ENCODE data around the gene RRBP1. TPM values are rescaled to one million over a fixed set of nuclear protein-coding genes. Genes with fewer than 3 reads are reported as not detected.

RRBP1 gene
- total RNA-seq, 2 donors from 2014 or later: 191 to 212 TPM

DNA sequence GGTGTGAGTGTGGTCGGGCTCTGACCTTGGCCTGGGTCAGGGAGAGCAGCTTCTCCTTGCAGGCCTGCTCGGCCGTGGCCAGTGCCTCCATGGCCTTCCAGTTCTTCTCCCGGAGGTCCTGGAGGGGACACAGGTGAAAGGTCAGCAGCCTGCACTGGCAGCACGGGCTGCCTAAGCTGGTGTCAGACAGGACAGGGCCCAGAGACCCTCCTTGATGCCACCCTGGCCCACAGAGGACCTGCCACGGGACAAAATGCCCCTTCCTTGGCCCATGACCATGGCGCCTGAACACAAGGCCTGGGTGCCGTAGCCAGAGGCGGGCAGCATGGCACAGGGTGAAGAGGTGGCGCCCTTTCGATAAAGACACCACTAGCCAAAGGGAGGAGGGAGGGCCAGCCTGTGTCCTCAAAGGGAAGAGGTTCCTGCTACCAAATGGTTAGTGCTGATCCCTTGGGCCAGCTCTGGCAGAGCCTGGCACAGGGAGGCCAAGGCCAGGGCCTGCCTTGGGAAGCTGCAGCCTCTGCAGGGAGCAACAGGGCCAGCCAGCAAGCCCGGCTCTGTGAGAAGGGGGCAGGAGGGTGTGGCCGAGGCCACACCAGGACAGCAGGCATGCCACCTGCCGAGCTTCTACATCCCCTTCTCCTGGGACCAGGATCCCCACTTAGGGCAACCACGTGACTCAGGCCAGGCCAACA is 57.3 kb downstream of the RRBP1 start:
- Mint-ChIP-seq H3K27ac (no peak overlapping the region), H3K9me3 (no peaks in the 10 kb centered on the region), H3K4me3 (no peak overlapping the region), H3K4me1 (no peaks in the 10 kb centered on the region), H3K27me3 (ENCODE audit: insufficient read depth) (no peaks in the 10 kb centered on the region), H3K36me3 (ENCODE audit: low read depth) (peaks cover 63% of the 10 kb centered on the region)
- H3K4me1 ChIP-seq (ENCODE audit: control insufficient read depth, insufficient read depth, low read length): no peaks in the 10 kb centered on the region
- DNase-seq: no peak
- no peak overlapping the region for H3K9ac ChIP-seq (ENCODE audit: extremely low read depth, low read length, poor library complexity, severe bottlenecking)
- no peak overlapping the region for H3K27ac ChIP-seq (ENCODE audit: low read depth, low read length)
- no peaks in the 10 kb centered on the region for H3K27me3 ChIP-seq (ENCODE audit: control insufficient read depth, insufficient read depth, low read length, poor library complexity, severe bottlenecking)
- H3K9me3 ChIP-seq (ENCODE audit: control insufficient read depth, low read length): no peaks in the 10 kb centered on the region
- no peak for TF ChIP-seq CTCF (conservative IDR thresholded peaks at IDR 0.05)
- peaks cover 94% of the 10 kb centered on the region for H3K36me3 ChIP-seq (ENCODE audit: control insufficient read depth, insufficient read depth, low read length)
- WGBS, 2 experiments (ENCODE audit: insufficient coverage in 1 of 2, insufficient read length in 1 of 2): 91 to 92% methylated on average over 9 to 15 of the region's 15 CpGs
- no peak overlapping the region for H3K4me3 ChIP-seq (ENCODE audit: low read length)

GRCh38 chr20:17624070-17624469 is 58.0 kb downstream of the RRBP1 start:
- H3K9me3 ChIP-seq (ENCODE audit: control insufficient read depth, low read length): no peaks in the 10 kb centered on the region
- Mint-ChIP-seq H3K27ac (no peak overlapping the region), H3K4me3 (no peak overlapping the region), H3K9me3 (no peaks in the 10 kb centered on the region), H3K4me1 (no peaks in the 10 kb centered on the region), H3K36me3 (ENCODE audit: low read depth) (peaks cover 69% of the 10 kb centered on the region), H3K27me3 (ENCODE audit: insufficient read depth) (no peaks in the 10 kb centered on the region)
- H3K27ac ChIP-seq (ENCODE audit: low read depth, low read length): no peak overlapping the region
- H3K27me3 ChIP-seq (ENCODE audit: control insufficient read depth, insufficient read depth, low read length, poor library complexity, severe bottlenecking): no peaks in the 10 kb centered on the region
- H3K4me3 ChIP-seq (ENCODE audit: low read length): no peak overlapping the region
- H3K36me3 ChIP-seq (ENCODE audit: control insufficient read depth, insufficient read depth, low read length): peaks cover 92% of the 10 kb centered on the region
- H3K9ac ChIP-seq (ENCODE audit: extremely low read depth, low read length, poor library complexity, severe bottlenecking): no peak overlapping the region
- WGBS, 2 experiments (ENCODE audit: insufficient coverage in 1 of 2, insufficient read length in 1 of 2): 95 to 97% methylated on average over 8 to 12 of the region's 12 CpGs
- no peaks in the 10 kb centered on the region for H3K4me1 ChIP-seq (ENCODE audit: control insufficient read depth, insufficient read depth, low read length)
- TF ChIP-seq CTCF (conservative IDR thresholded peaks at IDR 0.05): no peak
- DNase-seq: no peak

- Mint-ChIP-seq H3K36me3 (ENCODE audit: low read depth) (peaks cover 67% of the 10 kb centered on the region), H3K4me1 (no peaks in the 10 kb centered on the region), H3K27ac (no peak overlapping the region), H3K9me3 (no peaks in the 10 kb centered on the region), H3K4me3 (no peak overlapping the region), H3K27me3 (ENCODE audit: insufficient read depth) (no peaks in the 10 kb centered on the region)
- Histone ChIP-seq H3K9me3 (ENCODE audit: control insufficient read depth, low read length) (no peaks in the 10 kb centered on the region), H3K4me1 (ENCODE audit: control insufficient read depth, insufficient read depth, low read length) (no peaks in the 10 kb centered on the region), H3K27me3 (ENCODE audit: control insufficient read depth, insufficient read depth, low read length, poor library complexity, severe bottlenecking) (no peaks in the 10 kb centered on the region), H3K9ac (ENCODE audit: extremely low read depth, low read length, poor library complexity, severe bottlenecking) (no peak overlapping the region), H3K27ac (ENCODE audit: low read depth, low read length) (no peak overlapping the region), H3K36me3 (ENCODE audit: control insufficient read depth, insufficient read depth, low read length) (peaks cover 90% of the 10 kb centered on the region), H3K4me3 (ENCODE audit: low read length) (no peak overlapping the region)
- TF ChIP-seq CTCF (conservative IDR thresholded peaks at IDR 0.05): no peak
- WGBS, 2 experiments (ENCODE audit: insufficient coverage in 1 of 2, insufficient read length in 1 of 2): 88 to 95% methylated on average over 9 of the region's 9 CpGs
- no peak for DNase-seq
Observed at GRCh38 chr20:17622851-17623508, 59.1 kb downstream of the RRBP1 start.

All from endodermal cell (in vitro differentiated cells).